Neural progenitor cell (in vitro differentiated cells): Measurements from ENCODE around the gene KRTDAP. TPM values are rescaled to one million over a fixed set of nuclear protein-coding genes. Genes with fewer than 3 reads are reported as not detected.

Experiments used
- DNase-seq: peaks from one replicate; pipeline ENCODE4 v3.0.0-alpha.2; 2016; ENCODE audit warnings: low spot score
- H2AFZ ChIP-seq: fragments of 200-600 bp; sonication (generic); replicated peaks from 2 replicates; pipeline ENCODE4 v1.6.1; 2016; ENCODE audit warnings: antibody characterized with exemption
- H3F3A ChIP-seq: fragments of 200-600 bp; sonication (generic); 2 replicates; pipeline ENCODE4 v1.6.1; 2016; ENCODE audit warnings: antibody characterized with exemption, low read depth
- H3K27ac ChIP-seq: fragments of 200-600 bp; sonication (generic); 2 replicates; pipeline ENCODE4 v1.5.1; 2016; ENCODE audit warnings: mild to moderate bottlenecking
- H3K27me3 ChIP-seq: fragments of 200-600 bp; sonication (generic); 2 replicates; pipeline ENCODE4 v1.6.1; 2016; ENCODE audit warnings: mild to moderate bottlenecking, moderate library complexity
- H3K36me3 ChIP-seq: fragments of 200-600 bp; sonication (generic); 2 replicates; pipeline ENCODE4 v1.5.1; 2016
- H3K4me1 ChIP-seq: fragments of 200-600 bp; sonication (generic); 2 replicates; pipeline ENCODE4 v1.6.1; 2016; ENCODE audit warnings: mixed run types
- H3K4me2 ChIP-seq: fragments of 200-600 bp; sonication (generic); 2 replicates; pipeline ENCODE4 v1.6.1; 2016
- H3K4me3 ChIP-seq: fragments of 200-600 bp; sonication (generic); 2 replicates; pipeline ENCODE4 v1.5.1; 2016
- H3K79me2 ChIP-seq: fragments of 200-600 bp; sonication (generic); 2 replicates; pipeline ENCODE4 v1.6.1; 2016; ENCODE audit warnings: low read depth
- H3K9ac ChIP-seq: fragments of 200-600 bp; sonication (generic); 2 replicates; pipeline ENCODE4 v1.6.1; 2016
- H3K9me3 ChIP-seq: fragments of 200-600 bp; sonication (generic); 2 replicates; pipeline ENCODE4 v1.5.1; 2016; ENCODE audit warnings: low read depth
- H4K20me1 ChIP-seq: fragments of 200-600 bp; sonication (generic); 2 replicates; pipeline ENCODE4 v1.6.1; 2016; ENCODE audit warnings: low read depth
- H3K27ac Mint-ChIP-seq: 3 replicates; pipeline ENCODE4 v1.8.0; 2021; ENCODE audit warnings: mixed read lengths
- H3K27me3 Mint-ChIP-seq: 2 replicates; pipeline ENCODE4 v1.8.0; 2022; ENCODE audit warnings: low read depth, mild to moderate bottlenecking, inconsistent platforms, moderate library complexity, mixed read lengths; ENCODE audit not compliant: insufficient read depth
- H3K36me3 Mint-ChIP-seq: 3 replicates; pipeline ENCODE4 v1.8.0; 2021; ENCODE audit warnings: mixed read lengths
- H3K4me1 Mint-ChIP-seq: 3 replicates; pipeline ENCODE4 v1.8.0; 2021; ENCODE audit warnings: mixed read lengths
- H3K4me3 Mint-ChIP-seq: 3 replicates; pipeline ENCODE4 v1.8.0; 2021; ENCODE audit warnings: mild to moderate bottlenecking, moderate library complexity, mixed read lengths
- H3K9me3 Mint-ChIP-seq: 3 replicates; pipeline ENCODE4 v1.8.0; 2020; ENCODE audit warnings: mixed read lengths
- EZH2 ChIP-seq: fragments of 200-600 bp; sonication (generic); IDR thresholded peaks from 2 replicates; pipeline ENCODE4 v1.6.1; 2017; ENCODE audit warnings: antibody characterized with exemption, mild to moderate bottlenecking, moderate library complexity
- EZH2phosphoT487 ChIP-seq: fragments of 200-600 bp; sonication (generic); IDR thresholded peaks from 2 replicates; pipeline ENCODE4 v1.6.1; 2017; ENCODE audit warnings: antibody characterized with exemption
- total RNA-seq: library from RNA; depleted of rRNA; stranded (reverse); fragments of >200 nt; gene quantifications from 2 replicates; pipeline ENCODE4 v1.2.3, GENCODE V29; 2015; ENCODE audit warnings: low replicate concordance
- TF ChIP-seq, protein P1 (sequence below): fragments of 200-600 bp; sonication (generic); IDR thresholded peaks from 2 replicates; pipeline ENCODE4 v1.5.1; 2017; ENCODE audit warnings: antibody characterized with exemption, mild to moderate bottlenecking

The KRTDAP gene
- total RNA-seq, 1 donor from 2014 or later, result not detected

- Histone ChIP-seq H3K9me3 (no peaks in the 10 kb centered on the region), H4K20me1 (no peaks in the 10 kb centered on the region), H3K27ac (no peak overlapping the region), H3F3A (no peaks in the 10 kb centered on the region), H3K27me3 (no peaks in the 10 kb centered on the region), H3K4me2 (no peak overlapping the region), H3K36me3 (no peaks in the 10 kb centered on the region), H3K4me1 (peaks cover 3% of the 10 kb centered on the region), H3K79me2 (no peaks in the 10 kb centered on the region), H3K9ac (no peak overlapping the region), H2AFZ (no peak overlapping the region), H3K4me3 (no peak overlapping the region)
- TF ChIP-seq EZH2phosphoT487 (no peak), EZH2 (no peak)
- TF ChIP-seq, protein P1, sequence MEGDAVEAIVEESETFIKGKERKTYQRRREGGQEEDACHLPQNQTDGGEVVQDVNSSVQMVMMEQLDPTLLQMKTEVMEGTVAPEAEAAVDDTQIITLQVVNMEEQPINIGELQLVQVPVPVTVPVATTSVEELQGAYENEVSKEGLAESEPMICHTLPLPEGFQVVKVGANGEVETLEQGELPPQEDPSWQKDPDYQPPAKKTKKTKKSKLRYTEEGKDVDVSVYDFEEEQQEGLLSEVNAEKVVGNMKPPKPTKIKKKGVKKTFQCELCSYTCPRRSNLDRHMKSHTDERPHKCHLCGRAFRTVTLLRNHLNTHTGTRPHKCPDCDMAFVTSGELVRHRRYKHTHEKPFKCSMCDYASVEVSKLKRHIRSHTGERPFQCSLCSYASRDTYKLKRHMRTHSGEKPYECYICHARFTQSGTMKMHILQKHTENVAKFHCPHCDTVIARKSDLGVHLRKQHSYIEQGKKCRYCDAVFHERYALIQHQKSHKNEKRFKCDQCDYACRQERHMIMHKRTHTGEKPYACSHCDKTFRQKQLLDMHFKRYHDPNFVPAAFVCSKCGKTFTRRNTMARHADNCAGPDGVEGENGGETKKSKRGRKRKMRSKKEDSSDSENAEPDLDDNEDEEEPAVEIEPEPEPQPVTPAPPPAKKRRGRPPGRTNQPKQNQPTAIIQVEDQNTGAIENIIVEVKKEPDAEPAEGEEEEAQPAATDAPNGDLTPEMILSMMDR, result no peak
- Mint-ChIP-seq H3K27ac (peak overlapping the region; percentile 3), H3K36me3 (no peaks in the 10 kb centered on the region), H3K9me3 (no peaks in the 10 kb centered on the region), H3K4me1 (peaks cover 7% of the 10 kb centered on the region), H3K27me3 (peaks cover 6% of the 10 kb centered on the region), H3K4me3 (no peak overlapping the region)
- DNase-seq, result no peak
Observed at GRCh38 chr19:35461060-35461459, 29.2 kb downstream of the KRTDAP start.

DNA sequence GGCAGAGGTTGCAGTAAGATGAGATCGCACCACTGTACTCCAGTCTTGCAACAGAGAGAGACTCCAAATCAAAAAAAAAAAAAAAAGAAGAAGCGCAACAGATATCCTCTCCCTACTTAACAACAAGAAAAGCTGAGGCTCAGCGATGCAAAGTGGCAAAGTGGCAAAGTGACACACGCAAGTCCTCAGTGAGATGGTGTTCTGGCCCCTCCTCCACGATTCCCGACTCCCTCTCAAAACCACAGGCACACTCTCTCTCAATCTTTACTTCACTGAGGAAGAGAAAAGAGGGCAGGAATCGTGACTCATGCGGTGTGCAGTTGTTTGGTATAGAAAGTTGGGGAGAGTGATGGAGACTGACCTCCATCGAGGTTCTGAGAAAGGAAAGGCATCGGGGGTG lies 29.7 kb downstream of the KRTDAP start:
- Histone ChIP-seq H3K4me2 (no peak overlapping the region), H3K4me3 (no peak overlapping the region), H3K27ac (no peak overlapping the region), H4K20me1 (no peaks in the 10 kb centered on the region), H3K9me3 (no peaks in the 10 kb centered on the region), H3K79me2 (no peaks in the 10 kb centered on the region), H2AFZ (no peak overlapping the region), H3K4me1 (peaks cover 3% of the 10 kb centered on the region), H3F3A (no peaks in the 10 kb centered on the region), H3K27me3 (no peaks in the 10 kb centered on the region), H3K9ac (no peak overlapping the region), H3K36me3 (no peaks in the 10 kb centered on the region)
- Mint-ChIP-seq H3K4me3 (peak overlapping the region; percentile 6), H3K9me3 (no peaks in the 10 kb centered on the region), H3K36me3 (no peaks in the 10 kb centered on the region), H3K4me1 (peaks cover 7% of the 10 kb centered on the region), H3K27me3 (peaks cover 6% of the 10 kb centered on the region), H3K27ac (peak overlapping the region; percentile 3)
- no peak for TF ChIP-seq EZH2
- TF ChIP-seq EZH2phosphoT487, result no peak
- TF ChIP-seq, protein P1, result no peak
- no peak for DNase-seq

GRCh38 chr19:35459414-35460082 lies 30.7 kb downstream of the KRTDAP start:
- peaks cover 6% of the 10 kb centered on the region for H3K27me3 Mint-ChIP-seq
- no peaks in the 10 kb centered on the region for H3K79me2 ChIP-seq
- H2AFZ ChIP-seq, result no peak overlapping the region
- no peak overlapping the region for H3K9ac ChIP-seq
- H3K4me1 Mint-ChIP-seq, result peaks cover 7% of the 10 kb centered on the region
- H3K4me3 ChIP-seq, result no peak overlapping the region
- no peak for DNase-seq
- H3K4me2 ChIP-seq, result no peak overlapping the region
- no peaks in the 10 kb centered on the region for H3K36me3 ChIP-seq
- no peaks in the 10 kb centered on the region for H3K36me3 Mint-ChIP-seq
- H3K4me1 ChIP-seq, result peaks cover 3% of the 10 kb centered on the region
- H4K20me1 ChIP-seq, result no peaks in the 10 kb centered on the region
- H3K27ac ChIP-seq, result no peak overlapping the region
- H3F3A ChIP-seq, result no peaks in the 10 kb centered on the region
- no peak overlapping the region for H3K27ac Mint-ChIP-seq
- TF ChIP-seq EZH2phosphoT487 (no peak), EZH2 (no peak)
- TF ChIP-seq, protein P1, result no peak
- no peaks in the 10 kb centered on the region for H3K9me3 ChIP-seq
- no peaks in the 10 kb centered on the region for H3K9me3 Mint-ChIP-seq
- no peak overlapping the region for H3K4me3 Mint-ChIP-seq
- H3K27me3 ChIP-seq, result no peaks in the 10 kb centered on the region
